ENCODE data around the gene GABRG3. TPM values are rescaled to one million over a fixed set of nuclear protein-coding genes. Genes with fewer than 3 reads are reported as not detected.

The GABRG3 gene
- polyA plus RNA-seq, 1 experiment: not detected

DNA sequence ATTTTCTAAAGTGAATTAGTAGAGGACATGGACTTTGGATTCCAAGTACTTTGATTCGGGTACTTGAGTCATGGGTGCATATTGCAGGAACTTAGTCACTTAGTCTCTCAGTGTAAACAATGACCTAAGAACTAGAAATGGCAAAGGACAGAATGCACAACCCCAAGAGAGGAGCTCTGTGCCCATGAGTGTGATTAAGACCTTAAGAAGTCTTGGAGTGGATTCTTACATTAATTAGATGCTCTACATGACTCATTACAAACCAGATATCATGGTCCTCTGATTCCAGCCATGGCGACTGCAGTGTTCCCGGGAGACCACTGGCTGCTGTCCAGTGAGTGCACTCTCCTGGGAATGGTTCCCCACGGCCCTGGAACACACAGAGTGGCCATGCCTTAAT is 251.5 kb downstream of the GABRG3 start:
- CTCF ChIA-PET: no interaction called here
- Histone ChIP-seq H3K4me3 (ENCODE audit: low read depth, low read length) (no peak overlapping the region), H3K27me3 (ENCODE audit: control insufficient read depth, insufficient read depth, low read length) (no peaks in the 10 kb centered on the region), H3K9me3 (ENCODE audit: control insufficient read depth, insufficient read depth, low read length) (peaks cover 38% of the 10 kb centered on the region), H3K27ac (ENCODE audit: low read depth, low read length) (peak overlapping the region; percentile 3)
- POLR2A ChIA-PET: no interaction called here
- no peak for DNase-seq (ENCODE audit: low read depth, low spot score)
- TF ChIP-seq, protein P1, sequence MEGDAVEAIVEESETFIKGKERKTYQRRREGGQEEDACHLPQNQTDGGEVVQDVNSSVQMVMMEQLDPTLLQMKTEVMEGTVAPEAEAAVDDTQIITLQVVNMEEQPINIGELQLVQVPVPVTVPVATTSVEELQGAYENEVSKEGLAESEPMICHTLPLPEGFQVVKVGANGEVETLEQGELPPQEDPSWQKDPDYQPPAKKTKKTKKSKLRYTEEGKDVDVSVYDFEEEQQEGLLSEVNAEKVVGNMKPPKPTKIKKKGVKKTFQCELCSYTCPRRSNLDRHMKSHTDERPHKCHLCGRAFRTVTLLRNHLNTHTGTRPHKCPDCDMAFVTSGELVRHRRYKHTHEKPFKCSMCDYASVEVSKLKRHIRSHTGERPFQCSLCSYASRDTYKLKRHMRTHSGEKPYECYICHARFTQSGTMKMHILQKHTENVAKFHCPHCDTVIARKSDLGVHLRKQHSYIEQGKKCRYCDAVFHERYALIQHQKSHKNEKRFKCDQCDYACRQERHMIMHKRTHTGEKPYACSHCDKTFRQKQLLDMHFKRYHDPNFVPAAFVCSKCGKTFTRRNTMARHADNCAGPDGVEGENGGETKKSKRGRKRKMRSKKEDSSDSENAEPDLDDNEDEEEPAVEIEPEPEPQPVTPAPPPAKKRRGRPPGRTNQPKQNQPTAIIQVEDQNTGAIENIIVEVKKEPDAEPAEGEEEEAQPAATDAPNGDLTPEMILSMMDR (IDR thresholded peaks at IDR 0.05; ENCODE audit: low read depth, low read length): no peak

DNA sequence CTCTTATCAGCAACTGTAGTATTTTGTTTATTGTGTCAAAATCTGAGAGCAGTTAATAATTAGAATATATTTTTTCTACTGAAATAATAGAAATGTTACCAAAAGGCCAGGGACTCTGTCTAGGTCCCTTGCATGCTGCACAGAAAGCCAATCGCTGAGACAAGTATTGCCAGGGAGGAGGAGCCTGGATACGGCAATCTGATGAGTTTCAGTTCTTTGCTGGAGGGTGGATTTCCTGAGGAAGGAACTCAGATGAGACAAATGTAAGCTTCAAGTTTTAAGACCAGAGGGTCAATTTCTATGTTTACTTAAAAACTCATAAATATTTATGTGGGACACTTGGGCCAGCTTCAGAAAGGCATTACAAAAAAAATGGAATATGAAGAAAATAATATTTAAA is 252.2 kb downstream of the GABRG3 start:
- H3K27ac ChIP-seq (ENCODE audit: low read depth, low read length): no peak overlapping the region
- DNase-seq (ENCODE audit: low read depth, low spot score): no peak
- POLR2A ChIA-PET: no interaction called here
- TF ChIP-seq, protein P1 (IDR thresholded peaks at IDR 0.05; ENCODE audit: low read depth, low read length): no peak
- H3K9me3 ChIP-seq (ENCODE audit: control insufficient read depth, insufficient read depth, low read length): peaks cover 32% of the 10 kb centered on the region
- CTCF ChIA-PET: no interaction called here
- H3K4me3 ChIP-seq (ENCODE audit: low read depth, low read length): no peak overlapping the region
- no peaks in the 10 kb centered on the region for H3K27me3 ChIP-seq (ENCODE audit: control insufficient read depth, insufficient read depth, low read length)

DNA sequence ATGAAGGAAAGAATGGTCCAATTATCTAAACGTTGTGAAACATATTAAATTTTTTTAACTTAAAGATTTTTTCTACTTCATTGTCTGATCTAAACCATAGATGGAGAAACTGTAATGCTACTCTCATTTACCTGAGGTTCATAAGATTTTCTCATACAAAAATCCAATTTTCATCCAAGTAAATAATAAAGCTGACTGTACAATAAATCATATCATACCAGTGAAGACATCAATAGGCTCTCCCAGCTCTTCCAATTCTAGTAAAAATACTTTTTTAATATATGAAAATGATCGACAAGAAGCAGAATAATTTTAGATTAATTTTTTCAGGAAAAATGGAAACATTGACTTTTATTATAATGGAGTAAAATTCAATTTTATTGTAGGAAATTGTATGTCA is 260.8 kb downstream of the GABRG3 start:
- H3K27ac ChIP-seq (ENCODE audit: low read depth, low read length): no peak overlapping the region
- no peaks in the 10 kb centered on the region; the same call in none of the 2 replicates for H3K9me3 ChIP-seq (ENCODE audit: control insufficient read depth, insufficient read depth, low read length)
- POLR2A ChIA-PET: no interaction called here
- CTCF ChIA-PET: no interaction called here
- no peak overlapping the region for H3K4me3 ChIP-seq (ENCODE audit: low read depth, low read length)
- DNase-seq (ENCODE audit: low read depth, low spot score): no peak
- no peaks in the 10 kb centered on the region for H3K27me3 ChIP-seq (ENCODE audit: control insufficient read depth, insufficient read depth, low read length)
- TF ChIP-seq, protein P1 (IDR thresholded peaks at IDR 0.05; ENCODE audit: low read depth, low read length): no peak

DNA sequence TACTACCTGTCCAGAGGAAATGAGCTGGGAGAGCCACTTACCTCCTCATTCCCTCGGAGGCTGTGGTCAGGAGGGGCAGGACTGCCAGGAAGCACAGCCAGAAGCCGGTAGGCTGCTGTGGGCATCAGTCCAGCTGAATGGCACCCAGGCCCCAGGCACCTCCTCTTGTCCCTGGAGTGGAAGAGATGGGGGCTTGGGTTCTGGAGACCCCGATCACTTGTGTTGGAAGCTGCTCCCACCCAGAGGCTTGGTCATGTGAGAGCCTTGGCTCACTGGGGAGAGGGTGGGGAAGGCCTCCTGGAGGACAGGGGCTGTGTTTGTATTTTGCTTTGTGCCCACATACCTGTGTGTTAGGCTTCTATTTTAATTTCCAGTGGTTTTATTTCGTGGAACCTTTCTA is 261.9 kb downstream of the GABRG3 start:
- ChIA-PET CTCF (no interaction called here), POLR2A (no interaction called here)
- DNase-seq (ENCODE audit: low read depth, low spot score): no peak
- Histone ChIP-seq H3K27ac (ENCODE audit: low read depth, low read length) (no peak overlapping the region), H3K9me3 (ENCODE audit: control insufficient read depth, insufficient read depth, low read length) (peaks cover 2% of the 10 kb centered on the region), H3K4me3 (ENCODE audit: low read depth, low read length) (no peak overlapping the region), H3K27me3 (ENCODE audit: control insufficient read depth, insufficient read depth, low read length) (no peaks in the 10 kb centered on the region)
- TF ChIP-seq, protein P1 (IDR thresholded peaks at IDR 0.05; ENCODE audit: low read depth, low read length): no peak

DNA sequence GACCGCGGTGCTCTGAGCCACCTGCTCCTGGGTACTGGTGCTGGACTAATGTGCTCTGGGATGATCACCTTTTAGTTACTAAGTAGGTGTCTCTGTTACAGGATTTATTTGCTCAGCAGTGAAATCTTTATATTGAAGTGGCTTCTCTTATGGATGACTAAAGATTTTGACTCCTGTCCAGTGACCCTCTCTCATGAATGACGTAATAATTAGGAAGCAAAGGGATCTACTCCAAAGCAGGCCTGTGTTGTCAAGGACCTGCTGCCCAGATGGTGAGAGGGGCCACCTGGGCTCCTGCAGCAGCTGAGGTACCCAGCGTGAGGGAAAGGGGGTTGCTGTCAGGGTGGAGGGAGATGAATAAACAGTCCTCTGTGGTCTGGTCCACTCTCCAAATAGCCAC is 263.6 kb downstream of the GABRG3 start:
- no peak overlapping the region for H3K27ac ChIP-seq (ENCODE audit: low read depth, low read length)
- POLR2A ChIA-PET: no interaction called here
- no peak for DNase-seq (ENCODE audit: low read depth, low spot score)
- TF ChIP-seq, protein P1 (IDR thresholded peaks at IDR 0.05; ENCODE audit: low read depth, low read length): no peak
- no peaks in the 10 kb centered on the region for H3K27me3 ChIP-seq (ENCODE audit: control insufficient read depth, insufficient read depth, low read length)
- CTCF ChIA-PET: no interaction called here
- no peak overlapping the region for H3K4me3 ChIP-seq (ENCODE audit: low read depth, low read length)
- peaks cover 5% of the 10 kb centered on the region for H3K9me3 ChIP-seq (ENCODE audit: control insufficient read depth, insufficient read depth, low read length)

All from AG04450 (cell line).